ENCODE results near the gene DCDC2C.

GRCh38 chr2:3871002-3871401 is 167.6 kb downstream of the DCDC2C start:
- no peak for TF ChIP-seq CTCF (conservative IDR thresholded peaks at IDR 0.05 in 1 of 2, IDR thresholded peaks at IDR 0.05 in 1 of 2; ENCODE audit: low read depth in 1 of 2, low read length in 2 of 2)
- TF ChIP-seq EZH2 (IDR thresholded peaks at IDR 0.05; ENCODE audit: low read length, missing control alignments): no peak

Data from fibroblast of lung (primary cell).